ENCODE results near the gene USP48.
"Not testable (repeated sequence)": the region's sequence is repeated elsewhere in the genome, so short reads cannot be mapped to it uniquely, and the experiment has no call there.

Gene USP48

GRCh38 chr1:21776925-21777324, 6.0 kb downstream of the USP48 start:
- in situ Hi-C loops (cut with MboI; ENCODE audit: low sequenced_read_pairs) = not testable (repeated sequence)

DNA sequence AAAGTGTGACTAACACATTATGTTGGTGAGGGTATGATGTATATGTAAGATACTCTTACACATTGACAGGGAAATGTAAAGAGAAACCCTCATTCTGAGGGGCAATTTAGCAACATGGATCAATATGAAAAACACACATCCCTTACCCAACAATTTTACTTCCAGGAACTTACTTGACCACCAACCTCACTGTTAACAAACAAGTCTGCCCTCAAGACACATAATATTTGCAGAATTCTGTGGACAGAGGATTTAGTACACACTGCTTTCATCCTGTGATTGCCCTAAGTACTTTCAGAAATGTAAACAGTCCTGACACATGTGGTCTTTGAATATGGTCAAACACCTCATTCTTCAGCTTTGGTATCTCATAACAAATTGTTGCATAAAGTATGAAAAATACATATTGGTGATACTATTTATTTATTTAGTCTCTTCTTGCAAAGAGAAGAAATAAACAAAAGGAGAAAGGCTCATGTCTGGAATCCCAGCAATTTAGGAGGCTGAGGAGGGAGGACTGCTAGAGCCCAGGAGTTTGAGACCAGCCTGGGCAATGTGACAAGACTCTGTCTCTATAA, 6.9 kb downstream of the USP48 start:
- in situ Hi-C loops (cut with MboI; ENCODE audit: low sequenced_read_pairs) = no loop called here

GRCh38 chr1:21775550-21775914, 7.4 kb downstream of the USP48 start:
- in situ Hi-C loops (cut with MboI; ENCODE audit: low sequenced_read_pairs) = no loop called here

DNA sequence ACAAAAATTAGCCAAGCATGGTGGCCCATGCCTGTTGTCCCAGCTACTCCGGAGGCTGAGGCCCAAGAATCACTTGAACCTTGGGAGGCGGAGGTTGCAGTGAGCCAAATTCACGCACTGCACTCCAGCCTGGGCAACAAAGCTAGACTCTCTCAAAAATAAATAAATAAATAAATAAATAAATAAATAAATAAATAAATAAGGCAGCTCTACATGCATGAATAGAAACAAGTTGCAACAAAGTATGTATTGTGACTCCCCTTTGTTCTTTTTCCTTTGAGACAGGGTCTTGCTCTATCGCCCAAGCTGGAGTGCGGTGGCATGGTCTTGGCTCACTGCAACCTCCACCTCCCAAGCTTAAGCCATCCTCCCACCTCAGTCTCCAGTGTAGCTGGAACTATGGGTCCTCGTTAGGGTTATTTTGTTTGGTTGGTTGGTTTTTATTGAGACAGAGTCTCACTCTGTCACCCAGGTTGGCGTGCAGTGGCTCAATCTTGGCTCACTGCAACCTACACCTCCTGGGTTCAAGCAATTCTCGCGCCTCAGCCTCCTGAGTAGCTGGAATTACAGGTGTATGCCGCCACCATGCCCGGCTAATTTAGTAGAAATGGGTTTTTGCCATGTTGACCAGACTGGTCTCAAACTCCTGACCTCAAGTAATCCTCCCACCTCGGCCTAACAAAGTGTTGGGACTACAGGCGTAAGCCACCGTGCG, 8.0 kb downstream of the USP48 start:
- in situ Hi-C loops (cut with MboI; ENCODE audit: low sequenced_read_pairs) = no loop called here

- in situ Hi-C loops (cut with MboI; ENCODE audit: low sequenced_read_pairs) = no loop called here
Observed at GRCh38 chr1:21773585-21773984, 9.4 kb downstream of the USP48 start.

DNA sequence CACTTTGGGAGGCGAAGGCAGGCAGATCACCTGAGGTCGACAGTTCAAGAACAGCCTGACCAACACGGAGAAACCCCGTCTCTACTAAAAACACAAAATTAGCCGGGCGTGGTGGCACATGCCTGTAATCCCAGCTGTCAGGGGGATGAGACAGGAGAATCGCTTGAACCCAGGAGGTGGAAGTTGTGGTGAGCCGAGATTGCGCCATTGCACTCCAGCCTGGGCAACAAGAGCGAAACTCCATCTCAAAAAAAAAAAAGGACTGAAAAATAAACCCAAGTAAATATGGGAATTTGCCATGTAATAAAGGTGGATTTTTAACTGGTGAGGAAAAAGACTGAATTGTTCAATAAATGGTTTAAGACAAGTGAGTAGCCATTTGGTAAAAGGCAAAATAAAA, 11.3 kb downstream of the USP48 start:
- in situ Hi-C loops (cut with MboI; ENCODE audit: low sequenced_read_pairs) = not testable (repeated sequence)

GRCh38 chr1:21770602-21771001, 12.3 kb downstream of the USP48 start:
- in situ Hi-C loops (cut with MboI; ENCODE audit: low sequenced_read_pairs) = not testable (repeated sequence)

GRCh38 chr1:21770201-21770600, 12.7 kb downstream of the USP48 start:
- in situ Hi-C loops (cut with MboI; ENCODE audit: low sequenced_read_pairs) = no loop called here

DNA sequence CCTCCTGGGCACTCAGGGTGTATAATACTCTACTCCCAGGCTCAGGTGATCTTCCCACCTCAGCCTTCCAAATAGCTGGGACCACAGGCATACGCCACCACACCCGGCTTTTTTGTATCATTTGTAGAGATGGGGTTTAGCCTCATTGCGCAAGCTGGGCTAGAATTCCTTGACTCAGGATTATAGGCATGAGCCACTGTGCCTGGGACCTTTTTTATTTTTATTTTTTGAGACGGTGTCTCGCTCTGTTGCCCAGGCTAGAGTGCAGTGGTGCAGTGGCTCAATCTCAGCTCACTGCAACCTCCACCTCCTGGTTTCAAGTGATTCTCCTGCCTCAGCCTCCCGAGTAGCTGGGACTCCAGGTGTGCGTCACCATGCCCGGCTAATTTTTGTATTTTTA, 15.8 kb downstream of the USP48 start:
- in situ Hi-C loops (cut with MboI; ENCODE audit: low sequenced_read_pairs) = not testable (repeated sequence)

DNA sequence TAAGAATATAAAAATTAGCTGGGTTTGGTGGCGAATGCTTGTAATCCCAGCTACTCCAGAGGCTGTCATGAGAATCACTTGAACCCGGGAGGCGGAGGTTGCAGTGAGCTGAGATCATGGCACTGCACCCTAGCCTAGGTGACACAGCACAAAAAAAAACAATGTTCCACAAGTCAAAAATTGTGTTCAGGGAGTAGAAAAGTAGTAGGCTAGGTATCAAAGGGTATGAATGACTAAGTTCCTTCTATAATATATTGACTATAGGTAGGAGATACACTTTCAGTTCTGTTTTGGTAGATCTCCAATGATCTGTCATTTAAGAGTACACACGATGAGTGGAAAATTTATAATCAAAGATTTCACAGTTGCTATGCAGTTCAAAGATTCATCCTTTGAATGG, 16.7 kb downstream of the USP48 start:
- in situ Hi-C loops (cut with MboI; ENCODE audit: low sequenced_read_pairs) = no loop called here

DNA sequence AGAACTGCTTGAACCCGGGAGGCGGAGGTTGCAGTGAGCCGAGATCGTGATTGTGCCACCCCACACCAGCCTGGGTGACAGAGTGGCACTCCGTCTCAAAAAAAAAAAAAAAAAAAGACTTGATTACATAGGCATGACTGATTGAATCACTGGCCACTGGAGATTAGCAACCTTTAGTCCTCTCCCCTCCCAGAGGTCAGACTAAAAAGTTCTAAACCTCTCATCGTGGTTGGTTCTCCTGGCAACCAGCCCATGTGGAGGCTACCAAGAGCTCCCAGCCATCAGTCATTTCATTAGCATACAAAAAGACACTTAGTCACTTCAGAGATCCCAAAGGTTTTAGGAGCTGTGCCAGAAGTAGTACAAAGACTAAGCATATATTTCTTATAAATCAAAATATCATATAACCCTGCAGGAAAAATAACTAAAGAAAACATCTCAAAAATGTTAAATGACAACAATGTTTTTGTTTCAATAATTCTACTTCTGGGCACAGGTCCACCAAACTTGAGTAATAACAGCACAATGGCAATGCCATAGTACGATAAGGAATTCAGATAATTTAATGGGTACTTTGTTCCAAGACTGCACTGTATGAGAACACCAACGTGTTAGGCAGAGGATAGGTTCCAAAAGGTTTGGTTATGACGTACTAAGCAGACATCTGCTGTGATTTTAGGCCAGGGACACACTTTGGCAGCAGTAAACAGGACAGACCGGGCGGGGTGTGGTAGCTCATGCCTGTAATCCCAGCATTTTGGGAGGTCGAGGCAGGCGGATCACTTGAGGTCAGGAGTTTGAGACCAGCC, 18.1 kb downstream of the USP48 start:
- in situ Hi-C loops (cut with MboI; ENCODE audit: low sequenced_read_pairs) = no loop called here

DNA sequence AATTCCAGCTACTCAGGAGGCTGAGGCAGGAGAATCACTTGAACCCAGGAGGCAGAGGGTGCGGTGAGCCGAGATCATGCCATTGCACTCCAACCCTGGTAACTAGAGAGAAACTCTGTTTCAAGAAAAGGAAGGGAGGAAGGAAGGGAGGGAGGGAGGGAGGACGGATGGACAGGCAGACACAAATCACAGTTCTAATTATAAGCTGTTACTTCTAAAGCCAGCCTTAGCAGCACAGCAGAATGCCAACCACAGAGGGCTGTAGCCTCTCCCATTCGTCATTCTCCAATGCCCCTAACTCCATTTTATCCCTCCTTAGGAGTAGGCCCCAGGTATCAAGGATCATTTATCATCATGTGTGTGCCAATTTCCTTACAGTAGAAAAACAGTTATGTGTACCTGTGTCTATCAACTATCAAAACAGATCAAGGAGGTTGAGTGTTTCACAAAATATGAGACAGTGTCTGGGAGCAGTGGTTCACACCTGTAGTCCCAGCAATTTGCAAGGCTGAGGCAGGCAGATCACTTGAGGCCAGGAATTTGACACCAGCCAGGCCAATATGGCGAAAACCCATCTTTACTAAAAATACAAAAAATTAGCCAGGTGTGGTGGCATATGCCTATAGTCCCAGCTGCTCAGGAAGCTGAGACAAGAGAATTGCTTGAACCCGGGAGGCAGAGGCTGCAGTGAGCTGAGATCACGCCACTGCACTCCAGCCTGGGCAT, 19.1 kb downstream of the USP48 start:
- in situ Hi-C loops (cut with MboI; ENCODE audit: low sequenced_read_pairs) = no loop called here

GRCh38 chr1:21763236-21763635, 19.7 kb downstream of the USP48 start:
- in situ Hi-C loops (cut with MboI; ENCODE audit: low sequenced_read_pairs) = no loop called here

DNA sequence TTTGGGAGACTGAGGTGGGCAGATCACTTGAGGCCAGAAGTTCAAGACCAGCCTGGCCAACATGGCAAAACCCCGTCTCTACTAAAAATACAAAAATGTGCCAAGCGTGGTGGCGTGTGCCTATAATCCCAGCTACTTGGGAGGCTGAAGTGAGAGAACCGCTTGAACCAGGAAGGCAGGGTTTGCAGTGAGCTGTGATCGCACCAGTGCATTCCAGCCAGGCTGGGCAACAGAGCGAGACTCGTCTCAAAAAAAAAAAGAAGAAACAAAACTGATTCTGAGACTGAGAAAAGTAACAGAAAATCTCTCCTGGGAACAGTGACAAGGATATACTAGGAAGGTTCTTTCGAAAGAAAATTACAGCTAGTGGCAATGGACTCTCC, 20.9 kb downstream of the USP48 start:
- in situ Hi-C loops (cut with MboI; ENCODE audit: low sequenced_read_pairs) = no loop called here

DNA sequence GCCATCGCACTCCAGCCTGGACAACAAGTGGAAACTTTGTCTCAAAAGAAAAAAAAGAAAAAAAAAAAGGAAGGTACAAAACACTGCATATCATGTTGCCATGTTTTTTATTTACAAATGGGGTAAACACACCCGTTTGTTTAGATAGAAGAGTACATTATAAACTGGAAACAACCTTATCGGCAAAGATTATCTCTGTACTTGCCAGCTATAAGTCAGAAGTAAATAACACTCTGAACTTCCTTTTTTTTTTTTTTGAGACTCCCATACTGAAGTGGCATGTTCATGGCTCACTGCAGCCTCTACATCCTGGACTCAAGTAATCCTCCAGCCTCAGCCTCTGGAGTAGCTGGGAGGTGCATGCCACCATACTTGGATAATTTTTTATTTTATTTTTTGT, 21.9 kb downstream of the USP48 start:
- in situ Hi-C loops (cut with MboI; ENCODE audit: low sequenced_read_pairs) = no loop called here

- in situ Hi-C loops (cut with MboI; ENCODE audit: low sequenced_read_pairs) = no loop called here
Observed at GRCh38 chr1:21759818-21760217, 23.1 kb downstream of the USP48 start.

GRCh38 chr1:21759182-21759581, 23.8 kb downstream of the USP48 start:
- in situ Hi-C loops (cut with MboI; ENCODE audit: low sequenced_read_pairs) = no loop called here

GRCh38 chr1:21758614-21759013, 24.3 kb downstream of the USP48 start:
- in situ Hi-C loops (cut with MboI; ENCODE audit: low sequenced_read_pairs) = no loop called here

DNA sequence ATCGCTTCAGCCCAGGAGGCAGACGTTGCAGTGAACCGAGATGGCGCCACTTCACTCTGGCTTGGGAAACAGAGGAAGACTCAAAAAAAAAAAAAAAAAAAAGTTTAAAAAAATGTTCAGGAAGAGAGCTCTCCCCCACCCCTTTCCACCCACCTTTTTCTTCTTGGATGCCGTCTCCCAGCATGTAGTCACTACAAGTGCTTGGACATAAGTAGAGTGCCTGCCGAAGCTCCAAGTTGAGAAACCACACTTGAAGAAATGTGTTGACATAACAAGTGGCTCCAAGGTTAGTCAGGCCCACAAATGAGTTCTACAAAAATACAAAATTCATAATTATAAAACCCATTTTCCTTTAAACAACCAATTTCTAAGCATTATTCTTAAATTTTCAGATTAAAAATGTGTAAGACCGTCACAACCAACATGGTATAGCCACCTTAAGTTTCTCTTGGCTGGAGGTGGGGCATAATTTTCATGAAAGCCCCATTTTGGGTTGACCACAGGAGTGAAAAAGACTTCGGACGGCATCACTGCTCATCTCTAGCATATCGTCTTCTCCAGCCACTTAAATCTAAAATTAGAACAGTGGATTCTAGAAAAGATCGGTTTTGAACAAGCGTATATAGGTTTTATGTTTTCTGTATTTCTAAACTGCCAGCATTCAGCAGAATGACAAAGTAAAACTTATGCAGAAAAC, 26.4 kb downstream of the USP48 start:
- in situ Hi-C loops (cut with MboI; ENCODE audit: low sequenced_read_pairs) = no loop called here

- in situ Hi-C loops (cut with MboI; ENCODE audit: low sequenced_read_pairs) = no loop called here
Observed at GRCh38 chr1:21755067-21755466, 27.9 kb downstream of the USP48 start.

- in situ Hi-C loops (cut with MboI; ENCODE audit: low sequenced_read_pairs) = no loop called here
Observed at GRCh38 chr1:21754583-21754982, 28.4 kb downstream of the USP48 start.
